PFSK-1 (cell line): Measurements from ENCODE around the gene SPTBN1.

Source experiments
- FOXP2 ChIP-seq: optimal IDR thresholded peaks from 2 replicates; pipeline ENCODE3; 2011; ENCODE audit warnings: borderline replicate concordance, control low read depth, inconsistent platforms; ENCODE audit not compliant: insufficient read depth; ENCODE audit errors: extremely low read length, extremely low read depth
- POLR2AphosphoS5 ChIP-seq: IDR thresholded peaks from 2 replicates; pipeline ENCODE4 v1.6.1; 2012; ENCODE audit warnings: low read depth, mild to moderate bottlenecking, control low read depth, low read length, moderate library complexity
- SIN3A ChIP-seq: IDR thresholded peaks from 2 replicates; pipeline ENCODE4 v1.6.1; 2012; ENCODE audit warnings: mild to moderate bottlenecking, low read length, moderate library complexity, borderline replicate concordance; ENCODE audit not compliant: insufficient read depth
- TAF1 ChIP-seq: IDR thresholded peaks from 2 replicates; pipeline ENCODE4 v1.6.1; 2012; ENCODE audit warnings: low read length, control low read depth, borderline replicate concordance; ENCODE audit not compliant: insufficient read depth
- TF ChIP-seq, protein P1 (sequence below), 2 experiments: IDR thresholded peaks; 2 replicates each; pipeline versions ENCODE4 v1.6.1 to v1.8.0; 2011 to 2012; ENCODE audit warnings: low read depth in 2 of 2, low read length in 2 of 2, control low read depth in 1 of 2, inconsistent platforms in 1 of 2, mild to moderate bottlenecking in 1 of 2, moderate library complexity in 1 of 2; ENCODE audit not compliant: insufficient read depth in 1 of 2

DNA sequence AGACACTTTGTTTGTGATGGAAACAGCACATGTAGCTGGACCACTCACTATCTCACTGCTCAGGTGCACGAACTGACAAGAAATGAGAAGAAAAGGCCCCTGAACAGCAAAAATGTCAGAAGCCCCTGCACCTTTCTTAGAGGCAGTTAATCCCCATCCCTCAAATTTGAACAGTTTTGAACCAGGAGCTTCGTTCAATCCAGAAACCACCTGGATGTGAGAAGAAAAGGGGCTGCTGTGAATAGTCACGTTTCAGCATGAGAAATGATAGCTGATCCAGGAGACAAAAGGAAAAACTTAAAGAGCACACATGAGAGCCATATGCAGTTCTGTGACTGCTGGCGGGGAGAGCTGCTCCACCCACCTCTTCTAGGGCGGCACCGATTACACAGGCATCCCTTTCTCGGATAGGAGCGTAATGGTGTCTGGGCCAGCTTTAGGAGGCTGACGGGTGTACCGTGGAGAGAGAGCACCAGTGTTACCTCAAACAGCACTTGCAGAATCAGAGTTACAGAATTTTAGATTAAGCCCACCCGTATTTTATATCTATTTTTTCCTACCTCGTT is 150.3 kb downstream of the SPTBN1 start:
- TF ChIP-seq SIN3A (no peak), POLR2AphosphoS5 (no peak), TAF1 (no peak), FOXP2 (no peak)
- TF ChIP-seq, protein P1, sequence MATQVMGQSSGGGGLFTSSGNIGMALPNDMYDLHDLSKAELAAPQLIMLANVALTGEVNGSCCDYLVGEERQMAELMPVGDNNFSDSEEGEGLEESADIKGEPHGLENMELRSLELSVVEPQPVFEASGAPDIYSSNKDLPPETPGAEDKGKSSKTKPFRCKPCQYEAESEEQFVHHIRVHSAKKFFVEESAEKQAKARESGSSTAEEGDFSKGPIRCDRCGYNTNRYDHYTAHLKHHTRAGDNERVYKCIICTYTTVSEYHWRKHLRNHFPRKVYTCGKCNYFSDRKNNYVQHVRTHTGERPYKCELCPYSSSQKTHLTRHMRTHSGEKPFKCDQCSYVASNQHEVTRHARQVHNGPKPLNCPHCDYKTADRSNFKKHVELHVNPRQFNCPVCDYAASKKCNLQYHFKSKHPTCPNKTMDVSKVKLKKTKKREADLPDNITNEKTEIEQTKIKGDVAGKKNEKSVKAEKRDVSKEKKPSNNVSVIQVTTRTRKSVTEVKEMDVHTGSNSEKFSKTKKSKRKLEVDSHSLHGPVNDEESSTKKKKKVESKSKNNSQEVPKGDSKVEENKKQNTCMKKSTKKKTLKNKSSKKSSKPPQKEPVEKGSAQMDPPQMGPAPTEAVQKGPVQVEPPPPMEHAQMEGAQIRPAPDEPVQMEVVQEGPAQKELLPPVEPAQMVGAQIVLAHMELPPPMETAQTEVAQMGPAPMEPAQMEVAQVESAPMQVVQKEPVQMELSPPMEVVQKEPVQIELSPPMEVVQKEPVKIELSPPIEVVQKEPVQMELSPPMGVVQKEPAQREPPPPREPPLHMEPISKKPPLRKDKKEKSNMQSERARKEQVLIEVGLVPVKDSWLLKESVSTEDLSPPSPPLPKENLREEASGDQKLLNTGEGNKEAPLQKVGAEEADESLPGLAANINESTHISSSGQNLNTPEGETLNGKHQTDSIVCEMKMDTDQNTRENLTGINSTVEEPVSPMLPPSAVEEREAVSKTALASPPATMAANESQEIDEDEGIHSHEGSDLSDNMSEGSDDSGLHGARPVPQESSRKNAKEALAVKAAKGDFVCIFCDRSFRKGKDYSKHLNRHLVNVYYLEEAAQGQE (IDR thresholded peaks at IDR 0.05; ENCODE audit: insufficient read depth in 1 of 2, low read depth in 2 of 2, low read length in 2 of 2), result no peak
